Stimulated activated CD4-positive, alpha-beta T cell treated with anti-CD3 and anti-CD28 coated beads, Interleukin-2, amount 100 ng/mL, for 4 hours (primary cell): ENCODE results near the gene ZBTB34.

Source experiments
- DNase-seq: peaks from one replicate; pipeline ENCODE4 v3.0.0-alpha.2; 2020; ENCODE audit warnings: low read depth

Gene ZBTB34

GRCh38 chr9:126919193-126919592, 58.8 kb downstream of the ZBTB34 start:
- no peak for DNase-seq

GRCh38 chr9:126925876-126926275, 65.4 kb downstream of the ZBTB34 start:
- no peak for DNase-seq

GRCh38 chr9:126926364-126926763, 65.9 kb downstream of the ZBTB34 start:
- no peak for DNase-seq

GRCh38 chr9:126927419-126927818, 67.0 kb downstream of the ZBTB34 start:
- no peak for DNase-seq

- no peak for DNase-seq
Measured at GRCh38 chr9:126932871-126933321, 72.5 kb downstream of the ZBTB34 start.

- DNase-seq, result no peak
Measured at GRCh38 chr9:126933334-126933980, 73.0 kb downstream of the ZBTB34 start.

GRCh38 chr9:126934441-126934840, 74.0 kb downstream of the ZBTB34 start:
- DNase-seq, result no peak
